ENCODE data around the gene GDF11.

GDF11 gene

GRCh38 chr12:55788546-55788945 lies 45.6 kb downstream of the GDF11 start:
- Histone ChIP-seq H3K9ac (ENCODE audit: low read depth in 1 of 2, low read length in 2 of 2) (no peak overlapping the region), H3K4me1 (ENCODE audit: control insufficient read depth in 2 of 2, insufficient read depth in 2 of 2, low read length in 2 of 2) (no peaks in the 10 kb centered on the region), H3K27ac (ENCODE audit: low read depth in 2 of 2, low read length in 2 of 2) (no peak overlapping the region), H3K4me3 (ENCODE audit: low read length in 2 of 2) (no peak overlapping the region), H3K27me3 (ENCODE audit: control insufficient read depth in 2 of 2, insufficient read depth in 2 of 2, low read length in 2 of 2) (no peaks in the 10 kb centered on the region), H3K9me3 (ENCODE audit: control insufficient read depth in 2 of 2, low read length in 2 of 2) (no peaks in the 10 kb centered on the region), H3K36me3 (ENCODE audit: control insufficient read depth in 2 of 2, insufficient read depth in 2 of 2, low read length in 2 of 2) (peaks cover 45 to 49% of the 10 kb centered on the region in 2 donors)

GRCh38 chr12:55789171-55789570 lies 46.2 kb downstream of the GDF11 start:
- Histone ChIP-seq H3K9me3 (ENCODE audit: control insufficient read depth in 2 of 2, low read length in 2 of 2) (no peaks in the 10 kb centered on the region), H3K36me3 (ENCODE audit: control insufficient read depth in 2 of 2, insufficient read depth in 2 of 2, low read length in 2 of 2) (peaks cover 48 to 51% of the 10 kb centered on the region in 2 donors), H3K4me3 (ENCODE audit: low read length in 2 of 2) (no peak overlapping the region), H3K27ac (ENCODE audit: low read depth in 2 of 2, low read length in 2 of 2) (no peak overlapping the region), H3K27me3 (ENCODE audit: control insufficient read depth in 2 of 2, insufficient read depth in 2 of 2, low read length in 2 of 2) (no peaks in the 10 kb centered on the region), H3K9ac (ENCODE audit: low read depth in 1 of 2, low read length in 2 of 2) (no peak overlapping the region), H3K4me1 (ENCODE audit: control insufficient read depth in 2 of 2, insufficient read depth in 2 of 2, low read length in 2 of 2) (no peaks in the 10 kb centered on the region)

GRCh38 chr12:55789893-55790292 lies 47.0 kb downstream of the GDF11 start:
- no peaks in the 10 kb centered on the region for H3K9me3 ChIP-seq (ENCODE audit: control insufficient read depth in 2 of 2, low read length in 2 of 2)
- no peaks in the 10 kb centered on the region for H3K27me3 ChIP-seq (ENCODE audit: control insufficient read depth in 2 of 2, insufficient read depth in 2 of 2, low read length in 2 of 2)
- no peak overlapping the region for H3K9ac ChIP-seq (ENCODE audit: low read depth in 1 of 2, low read length in 2 of 2)
- no peak overlapping the region for H3K4me3 ChIP-seq (ENCODE audit: low read length in 2 of 2)
- peaks cover 49 to 50% of the 10 kb centered on the region in 2 donors for H3K36me3 ChIP-seq (ENCODE audit: control insufficient read depth in 2 of 2, insufficient read depth in 2 of 2, low read length in 2 of 2)
- no peaks in the 10 kb centered on the region for H3K4me1 ChIP-seq (ENCODE audit: control insufficient read depth in 2 of 2, insufficient read depth in 2 of 2, low read length in 2 of 2)
- H3K27ac ChIP-seq (ENCODE audit: low read depth in 2 of 2, low read length in 2 of 2) = no peak overlapping the region

GRCh38 chr12:55795950-55796349 lies 53.0 kb downstream of the GDF11 start:
- Histone ChIP-seq H3K4me1 (ENCODE audit: control insufficient read depth in 2 of 2, insufficient read depth in 2 of 2, low read length in 2 of 2) (no peaks in the 10 kb centered on the region), H3K36me3 (ENCODE audit: control insufficient read depth in 2 of 2, insufficient read depth in 2 of 2, low read length in 2 of 2) (peaks cover 49 to 56% of the 10 kb centered on the region in 2 donors), H3K9me3 (ENCODE audit: control insufficient read depth in 2 of 2, low read length in 2 of 2) (no peaks in the 10 kb centered on the region), H3K4me3 (ENCODE audit: low read length in 2 of 2) (no peak overlapping the region), H3K9ac (ENCODE audit: low read depth in 1 of 2, low read length in 2 of 2) (no peak overlapping the region), H3K27me3 (ENCODE audit: control insufficient read depth in 2 of 2, insufficient read depth in 2 of 2, low read length in 2 of 2) (no peaks in the 10 kb centered on the region), H3K27ac (ENCODE audit: low read depth in 2 of 2, low read length in 2 of 2) (no peak overlapping the region)

GRCh38 chr12:55797068-55797467 lies 54.1 kb downstream of the GDF11 start:
- no peak overlapping the region for H3K9ac ChIP-seq (ENCODE audit: low read depth in 1 of 2, low read length in 2 of 2)
- H3K27me3 ChIP-seq (ENCODE audit: control insufficient read depth in 2 of 2, insufficient read depth in 2 of 2, low read length in 2 of 2) = no peaks in the 10 kb centered on the region
- no peaks in the 10 kb centered on the region for H3K9me3 ChIP-seq (ENCODE audit: control insufficient read depth in 2 of 2, low read length in 2 of 2)
- H3K27ac ChIP-seq (ENCODE audit: low read depth in 2 of 2, low read length in 2 of 2) = no peak overlapping the region
- peaks cover 54 to 64% of the 10 kb centered on the region in 2 donors for H3K36me3 ChIP-seq (ENCODE audit: control insufficient read depth in 2 of 2, insufficient read depth in 2 of 2, low read length in 2 of 2)
- no peaks in the 10 kb centered on the region for H3K4me1 ChIP-seq (ENCODE audit: control insufficient read depth in 2 of 2, insufficient read depth in 2 of 2, low read length in 2 of 2)
- H3K4me3 ChIP-seq (ENCODE audit: low read length in 2 of 2) = no peak overlapping the region

- Histone ChIP-seq H3K27ac (ENCODE audit: low read depth in 2 of 2, low read length in 2 of 2) (no peak overlapping the region), H3K4me3 (ENCODE audit: low read length in 2 of 2) (no peak overlapping the region), H3K36me3 (ENCODE audit: control insufficient read depth in 2 of 2, insufficient read depth in 2 of 2, low read length in 2 of 2) (peaks cover 54 to 63% of the 10 kb centered on the region in 2 donors), H3K4me1 (ENCODE audit: control insufficient read depth in 2 of 2, insufficient read depth in 2 of 2, low read length in 2 of 2) (no peaks in the 10 kb centered on the region), H3K9me3 (ENCODE audit: control insufficient read depth in 2 of 2, low read length in 2 of 2) (no peaks in the 10 kb centered on the region), H3K9ac (ENCODE audit: low read depth in 1 of 2, low read length in 2 of 2) (no peak overlapping the region), H3K27me3 (ENCODE audit: control insufficient read depth in 2 of 2, insufficient read depth in 2 of 2, low read length in 2 of 2) (no peaks in the 10 kb centered on the region)
Measured at GRCh38 chr12:55797550-55797949, 54.6 kb downstream of the GDF11 start.
